IPS DF 4.7 (cell line): ENCODE measurements around the gene HYAL4.
"Not testable (repeated sequence)": the region's sequence is repeated elsewhere in the genome, so short reads cannot be mapped to it uniquely, and the experiment has no call there.

Experiments
- DNase-seq: peaks from one replicate; pipeline ENCODE4 v3.0.0-alpha.2; 2013; ENCODE audit warnings: low spot score; ENCODE audit errors: extremely low read depth

Gene HYAL4

DNA sequence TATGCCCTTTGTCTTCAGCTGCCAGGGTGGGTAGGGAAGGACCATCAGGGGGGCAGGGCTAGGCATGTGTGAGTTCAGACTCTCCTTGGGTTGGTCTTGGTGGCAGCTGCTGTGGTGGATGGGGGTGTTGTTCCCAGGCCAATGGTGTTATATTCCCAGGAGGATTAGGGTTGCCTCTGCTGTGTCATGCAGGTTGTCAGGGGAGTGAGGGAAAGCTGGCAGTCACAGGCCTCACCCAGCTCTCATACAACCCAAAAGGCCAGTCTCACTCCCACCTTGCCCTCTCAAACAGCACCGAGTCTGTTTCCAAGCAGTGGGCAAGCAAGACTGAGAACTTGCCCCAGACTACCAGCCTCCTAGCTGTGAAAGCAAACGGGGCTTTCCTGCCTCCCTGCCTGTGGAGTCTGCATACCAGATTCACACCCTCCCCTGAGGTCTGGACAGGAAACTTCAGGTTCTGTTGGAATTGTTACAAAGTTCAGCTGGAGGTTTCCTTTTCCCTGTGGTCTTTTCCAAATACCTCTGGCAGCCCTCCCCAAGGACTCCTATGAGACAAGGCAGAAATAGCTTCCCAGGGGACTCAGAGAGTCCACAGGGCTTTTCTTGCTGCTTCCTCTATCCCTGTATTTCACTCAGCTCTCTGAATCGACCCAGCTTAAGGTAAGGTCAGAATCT is 1.4 kb downstream of the HYAL4 start:
- no peak for DNase-seq

GRCh38 chr7:123847868-123848267 is 2.9 kb downstream of the HYAL4 start:
- no peak for DNase-seq

DNA sequence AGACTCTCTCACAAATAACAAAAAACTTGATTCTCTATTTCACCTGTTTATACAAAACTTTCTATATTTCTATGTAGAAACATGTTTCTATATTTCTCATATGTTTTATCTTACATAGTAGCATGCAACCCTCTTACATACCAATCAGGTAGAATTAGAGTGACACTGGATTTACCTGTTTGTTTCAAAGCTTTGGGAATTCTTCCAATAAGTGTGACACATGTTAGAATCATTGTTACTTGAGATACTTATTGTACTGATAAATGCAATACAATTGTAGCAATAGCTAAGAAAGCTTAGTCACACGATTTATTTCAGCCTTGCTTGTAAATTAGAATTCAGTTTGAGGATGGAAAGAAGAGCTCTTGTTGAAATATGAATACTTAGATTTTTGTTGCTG is 4.9 kb downstream of the HYAL4 start:
- DNase-seq: no peak

GRCh38 chr7:123851404-123851803 is 6.4 kb downstream of the HYAL4 start:
- DNase-seq: not testable (repeated sequence)

- DNase-seq: not testable (repeated sequence)
Observed at GRCh38 chr7:123854291-123854690, 9.3 kb downstream of the HYAL4 start.

DNA sequence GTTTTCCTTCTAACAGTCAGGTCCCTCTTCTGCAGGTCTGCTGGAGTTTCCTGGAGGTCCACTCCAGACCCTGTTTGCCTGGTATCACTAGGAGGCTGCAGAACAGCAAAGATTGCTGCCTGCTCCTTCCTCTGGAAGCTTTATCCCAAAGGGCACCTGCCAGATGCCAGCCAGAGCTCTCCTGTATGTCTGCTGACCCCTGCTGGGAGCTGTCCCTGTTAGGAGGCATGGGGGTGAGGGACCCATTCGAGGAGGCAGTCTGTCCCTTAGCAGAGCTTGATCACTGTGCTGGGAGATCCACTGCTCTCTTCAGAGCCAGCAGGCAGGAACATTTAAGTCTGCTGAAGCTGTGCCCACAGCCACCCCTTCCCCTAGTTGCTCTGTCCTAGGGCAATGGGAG is 11.5 kb downstream of the HYAL4 start:
- DNase-seq: not testable (repeated sequence)

GRCh38 chr7:123860848-123861247 is 15.9 kb downstream of the HYAL4 start:
- DNase-seq: no peak

- no peak for DNase-seq
Observed at GRCh38 chr7:123862775-123863174, 17.8 kb downstream of the HYAL4 start.

- no peak for DNase-seq
Observed at GRCh38 chr7:123863461-123863860, 18.5 kb downstream of the HYAL4 start.

DNA sequence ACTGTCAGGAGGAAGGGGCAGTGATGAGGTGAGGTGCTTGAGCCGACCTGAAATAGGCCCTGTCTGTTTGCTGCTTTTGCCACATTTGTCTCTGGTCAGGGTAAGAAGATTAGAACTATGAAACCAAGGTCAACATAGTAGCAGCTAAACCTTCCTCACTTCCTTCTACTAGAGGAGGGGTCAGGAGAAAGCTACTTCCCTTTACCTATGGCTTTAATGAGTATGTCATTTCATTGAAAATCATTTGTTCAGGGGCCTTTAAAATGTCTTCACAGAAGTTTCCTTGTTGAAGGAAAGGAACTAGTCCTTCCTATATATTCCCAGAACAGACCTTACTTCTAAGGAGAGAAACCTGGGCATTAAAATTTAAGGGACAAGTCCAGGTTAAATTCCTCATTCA is 19.0 kb downstream of the HYAL4 start:
- DNase-seq: no peak

DNA sequence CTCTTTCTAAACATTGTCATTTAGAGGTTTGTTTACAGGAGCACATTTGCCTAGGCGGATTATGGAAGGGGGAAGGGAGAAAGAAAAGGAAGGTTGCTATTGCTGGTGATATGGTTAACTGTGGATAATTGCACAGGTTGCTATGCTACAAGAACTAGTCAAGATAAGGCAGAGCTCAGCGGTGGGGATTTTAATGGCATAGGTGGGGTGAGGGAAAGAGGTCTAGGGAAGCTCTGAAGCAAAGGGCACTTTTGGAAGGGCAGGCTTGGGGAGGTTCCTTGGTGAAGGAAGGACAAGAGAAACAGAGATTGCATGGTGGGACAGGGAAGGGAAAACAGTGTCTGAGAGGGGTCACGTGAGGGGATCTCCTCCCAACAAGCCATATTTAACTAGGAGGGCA is 19.5 kb downstream of the HYAL4 start:
- no peak for DNase-seq

DNA sequence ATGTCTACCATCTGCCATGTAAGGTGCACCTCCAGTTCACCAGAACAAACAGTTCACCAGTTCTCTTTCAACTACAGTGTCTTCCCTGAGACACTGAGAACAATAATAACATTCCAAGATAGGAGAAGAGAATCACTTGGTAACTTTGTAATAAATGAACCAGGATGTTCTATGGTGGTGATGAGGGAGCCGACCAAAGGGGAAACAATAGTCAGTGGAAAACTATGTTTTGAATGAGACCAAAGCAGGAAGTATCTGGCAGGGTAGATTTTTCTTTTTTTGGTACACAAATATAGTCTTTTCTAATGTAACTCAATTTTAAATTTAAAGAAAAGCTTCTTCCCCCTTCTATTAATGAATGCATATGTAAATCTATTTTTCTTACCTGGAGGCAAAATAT is 20.0 kb downstream of the HYAL4 start:
- DNase-seq: no peak

GRCh38 chr7:123865517-123866117 is 20.6 kb downstream of the HYAL4 start:
- DNase-seq: peak; percentile 62

DNA sequence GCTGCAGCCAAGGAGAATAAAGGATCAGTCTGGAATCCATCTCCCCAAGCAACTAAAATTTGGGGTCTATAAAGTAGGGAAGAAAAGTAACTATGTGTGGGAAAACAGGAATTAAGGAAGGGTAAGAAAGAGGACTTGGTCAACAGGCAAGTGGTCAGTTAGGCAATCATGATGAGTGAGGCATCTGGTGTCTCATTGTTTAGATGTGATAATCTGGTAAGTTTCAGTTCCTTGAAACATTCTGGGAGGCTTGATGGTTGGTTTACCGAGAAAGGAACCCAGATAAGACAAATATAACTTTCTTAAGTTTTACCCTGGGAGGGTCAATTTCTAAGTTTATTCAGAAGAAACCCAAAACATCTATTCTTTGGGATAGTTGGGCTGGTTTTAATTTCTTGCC is 22.3 kb downstream of the HYAL4 start:
- no peak for DNase-seq

DNA sequence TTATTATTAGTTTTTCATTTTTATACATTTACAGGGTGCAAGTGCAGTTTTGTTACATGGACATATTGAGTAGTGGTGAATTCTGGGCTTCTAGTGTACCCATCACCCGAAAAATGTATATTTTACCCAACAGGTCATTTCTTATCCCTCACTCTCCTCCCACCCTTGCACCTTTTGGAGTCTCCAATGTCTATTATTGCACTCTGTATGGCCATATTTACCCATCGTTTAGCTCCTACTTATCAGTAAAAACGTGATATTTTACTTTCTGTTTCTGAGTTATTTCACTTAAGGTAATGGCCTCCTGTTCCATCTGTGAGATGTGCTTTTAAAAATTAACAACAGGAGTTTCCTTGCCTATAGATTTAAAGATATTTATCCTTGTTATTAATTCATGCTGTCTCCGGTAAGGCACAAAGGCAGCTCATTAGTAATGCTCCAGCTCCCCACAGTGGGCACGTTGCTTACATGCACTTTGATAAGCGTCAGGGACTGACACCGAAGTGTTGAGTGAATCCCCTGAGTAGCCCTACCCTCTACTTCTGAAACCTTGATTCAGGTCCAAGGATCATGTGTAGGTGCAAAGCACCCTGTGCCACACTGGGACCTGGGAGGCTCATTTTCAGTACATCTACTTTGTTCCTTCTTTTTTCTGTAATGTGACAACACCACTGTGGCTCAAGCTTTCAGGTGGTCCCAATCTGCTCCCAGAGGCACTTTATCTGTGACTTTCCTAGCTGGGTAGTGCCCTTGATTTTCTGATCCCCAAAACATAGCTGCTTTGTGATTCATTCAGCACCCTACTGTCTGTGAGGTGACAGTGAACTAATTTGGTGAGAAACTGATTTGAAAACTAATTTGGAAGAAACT is 27.3 kb downstream of the HYAL4 start:
- DNase-seq: no peak

- DNase-seq: no peak
Observed at GRCh38 chr7:123872908-123873307, 27.9 kb downstream of the HYAL4 start.

GRCh38 chr7:123876557-123877256 is 31.7 kb downstream of the HYAL4 start:
- no peak for DNase-seq

- DNase-seq: no peak
Observed at GRCh38 chr7:123879628-123880027, 34.7 kb downstream of the HYAL4 start.

GRCh38 chr7:123881300-123881699 is 36.3 kb downstream of the HYAL4 start:
- no peak for DNase-seq

- DNase-seq: no peak
Observed at GRCh38 chr7:123883154-123883553, 38.2 kb downstream of the HYAL4 start.

GRCh38 chr7:123888192-123888591 is 43.2 kb downstream of the HYAL4 start:
- DNase-seq: no peak

DNA sequence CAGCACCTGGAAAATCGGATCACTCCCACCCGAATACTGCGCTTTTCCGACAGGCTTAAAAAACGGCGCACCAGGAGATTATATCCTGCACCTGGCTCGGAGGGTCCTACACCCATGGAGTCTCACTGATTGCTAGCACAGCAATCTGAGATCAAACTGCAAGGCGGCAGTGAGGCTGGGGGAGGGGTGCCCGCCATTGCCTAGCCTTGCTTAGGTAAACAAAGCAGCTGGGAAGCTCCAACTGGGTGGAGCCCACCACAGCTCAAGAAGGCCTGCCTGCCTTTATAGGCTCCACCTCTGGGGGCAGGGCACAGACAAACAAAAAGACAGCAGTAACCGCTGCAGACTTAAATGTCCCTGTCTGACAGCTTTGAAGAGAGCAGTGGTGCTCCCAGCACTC is 49.8 kb downstream of the HYAL4 start:
- not testable (repeated sequence) for DNase-seq
